GM21381 (cell line): ENCODE results near the gene TMTC2.
A peak's percentile ranks its signal among the peaks of the same experiment; 100 is the strongest.

Experiments used
- ATAC-seq: cut with Tn5 transposase; IDR thresholded peaks from one replicate; pipeline ENCODE4 v1.9.1; 2021; ENCODE audit warnings: mild to moderate bottlenecking, moderate library complexity; ENCODE audit not compliant: unreplicated experiment

TMTC2 gene

GRCh38 chr12:82942521-82942920 is 255.8 kb downstream of the TMTC2 start:
- no peak for ATAC-seq

- ATAC-seq, result no peak
Observed at GRCh38 chr12:82942991-82943401, 256.3 kb downstream of the TMTC2 start.

- ATAC-seq, result no peak
Observed at GRCh38 chr12:82948491-82948890, 261.8 kb downstream of the TMTC2 start.

GRCh38 chr12:82950356-82950755 is 263.6 kb downstream of the TMTC2 start:
- no peak for ATAC-seq

- peak; percentile 66 for ATAC-seq
Observed at GRCh38 chr12:82952946-82953345, 266.2 kb downstream of the TMTC2 start.

GRCh38 chr12:82953397-82953796 is 266.7 kb downstream of the TMTC2 start:
- ATAC-seq, result no peak

- ATAC-seq, result no peak
Observed at GRCh38 chr12:82954064-82954463, 267.4 kb downstream of the TMTC2 start.

- no peak for ATAC-seq
Observed at GRCh38 chr12:82954572-82954971, 267.9 kb downstream of the TMTC2 start.

- ATAC-seq, result no peak
Observed at GRCh38 chr12:82955043-82955442, 268.3 kb downstream of the TMTC2 start.

- ATAC-seq, result no peak
Observed at GRCh38 chr12:82958966-82959365, 272.3 kb downstream of the TMTC2 start.

GRCh38 chr12:82959821-82960220 is 273.1 kb downstream of the TMTC2 start:
- no peak for ATAC-seq

GRCh38 chr12:82961835-82962234 is 275.1 kb downstream of the TMTC2 start:
- ATAC-seq, result no peak

GRCh38 chr12:82963956-82964355 is 277.2 kb downstream of the TMTC2 start:
- no peak for ATAC-seq

GRCh38 chr12:82964446-82964845 is 277.7 kb downstream of the TMTC2 start:
- ATAC-seq, result no peak

GRCh38 chr12:82966001-82966559 is 279.4 kb downstream of the TMTC2 start:
- no peak for ATAC-seq

- ATAC-seq, result no peak
Observed at GRCh38 chr12:82968631-82969367, 282.1 kb downstream of the TMTC2 start.

GRCh38 chr12:82970614-82971013 is 283.9 kb downstream of the TMTC2 start:
- ATAC-seq, result no peak

GRCh38 chr12:82971584-82971983 is 284.9 kb downstream of the TMTC2 start:
- no peak for ATAC-seq

GRCh38 chr12:82972624-82973023 is 285.9 kb downstream of the TMTC2 start:
- ATAC-seq, result no peak

GRCh38 chr12:82973592-82973991 is 286.9 kb downstream of the TMTC2 start:
- ATAC-seq, result no peak

GRCh38 chr12:82981150-82981549 is 294.4 kb downstream of the TMTC2 start:
- ATAC-seq, result no peak

GRCh38 chr12:82994117-82994516 is 307.4 kb downstream of the TMTC2 start:
- no peak for ATAC-seq
